Measurements from ENCODE around the gene MIPOL1.
"Not testable (repeated sequence)": the region's sequence is repeated elsewhere in the genome, so short reads cannot be mapped to it uniquely, and the experiment has no call there.

MIPOL1 gene

GRCh38 chr14:37209617-37210016, 11.9 kb downstream of the MIPOL1 start:
- H3K36me3 ChIP-seq (ENCODE audit: insufficient read depth, low read length); H3K4me3 ChIP-seq (ENCODE audit: low read length); H3K27me3 ChIP-seq (ENCODE audit: control insufficient read depth, insufficient read depth, low read length); H3K4me2 ChIP-seq (ENCODE audit: low read length); H3K4me1 ChIP-seq (ENCODE audit: control insufficient read depth, insufficient read depth, low read length); H3K9me3 ChIP-seq (replicated peaks; ENCODE audit: low read length); H3K9ac ChIP-seq (ENCODE audit: low read depth, low read length): not testable (repeated sequence)

GRCh38 chr14:37210448-37210847, 12.7 kb downstream of the MIPOL1 start:
- Histone ChIP-seq H3K27me3 (ENCODE audit: control insufficient read depth, insufficient read depth, low read length) (no peaks in the 10 kb centered on the region), H3K4me3 (ENCODE audit: low read length) (no peak overlapping the region), H3K4me2 (ENCODE audit: low read length) (no peak overlapping the region), H3K36me3 (ENCODE audit: insufficient read depth, low read length) (no peaks in the 10 kb centered on the region), H3K9me3 (replicated peaks; ENCODE audit: low read length) (no peaks in the 10 kb centered on the region), H3K4me1 (ENCODE audit: control insufficient read depth, insufficient read depth, low read length) (no peaks in the 10 kb centered on the region), H3K9ac (ENCODE audit: low read depth, low read length) (no peak overlapping the region)

- Histone ChIP-seq H3K4me2 (ENCODE audit: low read length) (no peak overlapping the region), H3K27me3 (ENCODE audit: control insufficient read depth, insufficient read depth, low read length) (no peaks in the 10 kb centered on the region), H3K9ac (ENCODE audit: low read depth, low read length) (no peak overlapping the region), H3K36me3 (ENCODE audit: insufficient read depth, low read length) (no peaks in the 10 kb centered on the region), H3K9me3 (replicated peaks; ENCODE audit: low read length) (no peaks in the 10 kb centered on the region), H3K4me3 (ENCODE audit: low read length) (no peak overlapping the region), H3K4me1 (ENCODE audit: control insufficient read depth, insufficient read depth, low read length) (no peaks in the 10 kb centered on the region)
Measured at GRCh38 chr14:37213016-37213415, 15.3 kb downstream of the MIPOL1 start.

DNA sequence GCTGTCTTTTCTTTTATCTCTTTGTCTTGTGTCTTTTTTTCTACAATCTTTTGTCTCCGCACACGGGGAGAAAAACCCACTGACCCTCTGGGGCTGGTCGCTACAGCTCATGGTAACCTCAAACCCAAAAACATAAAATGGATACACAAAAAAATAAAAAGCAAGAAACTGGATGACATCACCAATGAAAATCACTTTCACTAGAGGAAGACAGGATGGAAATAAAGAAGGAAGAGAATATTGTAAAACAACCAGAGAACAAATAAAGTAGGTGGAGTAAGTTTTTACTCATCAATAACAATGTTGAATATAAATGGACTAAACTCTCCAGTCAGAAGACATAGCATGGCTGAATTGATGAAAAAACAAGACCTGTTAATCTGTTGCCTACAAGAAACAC, 17.6 kb downstream of the MIPOL1 start:
- no peak overlapping the region for H3K9ac ChIP-seq (ENCODE audit: low read depth, low read length)
- H3K4me2 ChIP-seq (ENCODE audit: low read length): no peak overlapping the region
- H3K4me3 ChIP-seq (ENCODE audit: low read length): no peak overlapping the region
- H3K4me1 ChIP-seq (ENCODE audit: control insufficient read depth, insufficient read depth, low read length): no peaks in the 10 kb centered on the region
- no peaks in the 10 kb centered on the region for H3K36me3 ChIP-seq (ENCODE audit: insufficient read depth, low read length)
- H3K9me3 ChIP-seq (replicated peaks; ENCODE audit: low read length): no peaks in the 10 kb centered on the region
- no peaks in the 10 kb centered on the region for H3K27me3 ChIP-seq (ENCODE audit: control insufficient read depth, insufficient read depth, low read length)

GRCh38 chr14:37221073-37221472, 23.3 kb downstream of the MIPOL1 start:
- Histone ChIP-seq H3K9me3 (replicated peaks; ENCODE audit: low read length) (no peaks in the 10 kb centered on the region), H3K36me3 (ENCODE audit: insufficient read depth, low read length) (no peaks in the 10 kb centered on the region), H3K27me3 (ENCODE audit: control insufficient read depth, insufficient read depth, low read length) (no peaks in the 10 kb centered on the region), H3K4me2 (ENCODE audit: low read length) (no peak overlapping the region), H3K4me1 (ENCODE audit: control insufficient read depth, insufficient read depth, low read length) (no peaks in the 10 kb centered on the region), H3K4me3 (ENCODE audit: low read length) (no peak overlapping the region), H3K9ac (ENCODE audit: low read depth, low read length) (no peak overlapping the region)

DNA sequence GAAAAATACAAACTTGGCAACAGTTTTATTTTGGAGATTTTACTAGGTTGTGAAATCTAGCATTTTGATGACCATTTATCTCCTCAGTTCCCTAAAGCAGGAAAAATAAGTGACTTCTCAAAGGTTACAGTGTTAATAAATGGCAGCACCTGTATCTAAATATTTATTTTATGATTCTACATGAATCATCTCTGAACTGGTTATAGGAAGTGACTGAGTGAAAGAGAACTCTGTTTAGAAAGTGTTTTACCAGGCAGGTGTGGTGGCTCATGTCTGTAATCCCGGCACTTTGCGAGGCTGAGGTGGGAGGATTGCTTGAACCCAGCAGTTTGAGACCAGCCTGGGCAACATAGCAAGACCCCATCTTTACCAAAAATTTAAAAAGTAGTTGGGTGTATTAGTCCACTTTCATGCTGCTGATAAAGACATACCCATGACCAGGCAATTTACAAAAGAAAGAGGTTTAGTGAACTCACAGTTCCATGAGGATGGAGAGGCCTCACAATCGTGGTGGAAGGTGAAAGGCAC, 26.3 kb downstream of the MIPOL1 start:
- Histone ChIP-seq H3K27me3 (ENCODE audit: control insufficient read depth, insufficient read depth, low read length) (no peaks in the 10 kb centered on the region), H3K9me3 (replicated peaks; ENCODE audit: low read length) (no peaks in the 10 kb centered on the region), H3K36me3 (ENCODE audit: insufficient read depth, low read length) (no peaks in the 10 kb centered on the region), H3K4me1 (ENCODE audit: control insufficient read depth, insufficient read depth, low read length) (no peaks in the 10 kb centered on the region), H3K9ac (ENCODE audit: low read depth, low read length) (no peak overlapping the region), H3K4me3 (ENCODE audit: low read length) (no peak overlapping the region), H3K4me2 (ENCODE audit: low read length) (no peak overlapping the region)

DNA sequence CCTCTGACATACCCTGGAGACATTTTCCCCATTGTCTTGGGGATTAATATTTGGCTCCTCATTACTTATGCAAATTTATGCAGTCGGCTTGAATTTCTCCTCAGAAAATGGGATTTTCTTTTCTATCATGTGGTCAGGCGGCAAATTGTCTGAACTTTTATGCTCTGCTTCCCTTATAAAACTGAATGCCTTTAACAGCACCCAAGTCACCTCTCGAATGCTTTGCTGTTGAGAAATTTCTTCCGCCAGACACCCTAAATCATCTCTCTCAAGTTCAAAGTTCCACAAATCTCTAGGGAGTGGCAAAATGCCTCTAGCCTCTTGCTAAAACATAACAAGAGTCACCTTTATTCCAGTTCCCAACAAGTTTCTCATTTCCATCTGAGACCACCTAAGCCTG, 27.9 kb downstream of the MIPOL1 start:
- H3K4me2 ChIP-seq (ENCODE audit: low read length); H3K9me3 ChIP-seq (replicated peaks; ENCODE audit: low read length); H3K4me3 ChIP-seq (ENCODE audit: low read length); H3K27me3 ChIP-seq (ENCODE audit: control insufficient read depth, insufficient read depth, low read length); H3K9ac ChIP-seq (ENCODE audit: low read depth, low read length); H3K4me1 ChIP-seq (ENCODE audit: control insufficient read depth, insufficient read depth, low read length); H3K36me3 ChIP-seq (ENCODE audit: insufficient read depth, low read length): not testable (repeated sequence)

GRCh38 chr14:37230551-37231194, 32.9 kb downstream of the MIPOL1 start:
- Histone ChIP-seq H3K9me3 (replicated peaks; ENCODE audit: low read length) (no peaks in the 10 kb centered on the region), H3K4me3 (ENCODE audit: low read length) (no peak overlapping the region), H3K27me3 (ENCODE audit: control insufficient read depth, insufficient read depth, low read length) (no peaks in the 10 kb centered on the region), H3K9ac (ENCODE audit: low read depth, low read length) (no peak overlapping the region), H3K36me3 (ENCODE audit: insufficient read depth, low read length) (no peaks in the 10 kb centered on the region), H3K4me1 (ENCODE audit: control insufficient read depth, insufficient read depth, low read length) (no peaks in the 10 kb centered on the region), H3K4me2 (ENCODE audit: low read length) (no peak overlapping the region)

DNA sequence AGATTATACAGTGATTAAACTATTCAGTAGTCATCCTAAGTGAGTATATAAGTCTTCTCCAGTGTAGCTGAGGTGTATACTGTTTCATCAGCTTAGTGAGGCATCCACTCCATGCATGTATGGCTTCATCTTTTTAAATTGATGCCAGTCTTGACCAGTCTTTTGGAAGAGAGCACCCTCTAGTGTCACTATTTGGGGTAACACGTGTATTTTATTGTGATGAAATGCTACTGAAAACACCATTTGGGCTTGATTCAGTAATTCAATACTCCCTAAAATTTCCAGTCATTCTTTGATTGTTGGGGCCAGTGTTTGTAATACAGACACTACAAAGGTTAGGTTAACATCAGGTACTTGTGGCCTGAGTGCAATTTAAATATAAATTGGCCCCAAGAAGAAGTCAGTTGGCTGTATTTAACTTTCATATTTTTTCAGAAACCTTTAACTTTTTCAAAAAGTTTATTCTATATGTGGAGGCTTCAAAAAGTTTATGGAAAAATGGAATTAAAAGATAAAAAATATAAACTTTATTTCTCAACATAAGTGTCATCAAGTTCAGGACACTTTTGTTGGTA, 35.3 kb downstream of the MIPOL1 start:
- no peak overlapping the region for H3K4me2 ChIP-seq (ENCODE audit: low read length)
- H3K27me3 ChIP-seq (ENCODE audit: control insufficient read depth, insufficient read depth, low read length): no peaks in the 10 kb centered on the region
- H3K36me3 ChIP-seq (ENCODE audit: insufficient read depth, low read length): no peaks in the 10 kb centered on the region
- H3K9me3 ChIP-seq (replicated peaks; ENCODE audit: low read length): no peaks in the 10 kb centered on the region
- no peak overlapping the region for H3K4me3 ChIP-seq (ENCODE audit: low read length)
- no peaks in the 10 kb centered on the region for H3K4me1 ChIP-seq (ENCODE audit: control insufficient read depth, insufficient read depth, low read length)
- H3K9ac ChIP-seq (ENCODE audit: low read depth, low read length): no peak overlapping the region

GRCh38 chr14:37234222-37234621, 36.5 kb downstream of the MIPOL1 start:
- Histone ChIP-seq H3K4me3 (ENCODE audit: low read length) (no peak overlapping the region), H3K27me3 (ENCODE audit: control insufficient read depth, insufficient read depth, low read length) (no peaks in the 10 kb centered on the region), H3K36me3 (ENCODE audit: insufficient read depth, low read length) (no peaks in the 10 kb centered on the region), H3K9me3 (replicated peaks; ENCODE audit: low read length) (no peaks in the 10 kb centered on the region), H3K9ac (ENCODE audit: low read depth, low read length) (no peak overlapping the region), H3K4me2 (ENCODE audit: low read length) (no peak overlapping the region), H3K4me1 (ENCODE audit: control insufficient read depth, insufficient read depth, low read length) (no peaks in the 10 kb centered on the region)

DNA sequence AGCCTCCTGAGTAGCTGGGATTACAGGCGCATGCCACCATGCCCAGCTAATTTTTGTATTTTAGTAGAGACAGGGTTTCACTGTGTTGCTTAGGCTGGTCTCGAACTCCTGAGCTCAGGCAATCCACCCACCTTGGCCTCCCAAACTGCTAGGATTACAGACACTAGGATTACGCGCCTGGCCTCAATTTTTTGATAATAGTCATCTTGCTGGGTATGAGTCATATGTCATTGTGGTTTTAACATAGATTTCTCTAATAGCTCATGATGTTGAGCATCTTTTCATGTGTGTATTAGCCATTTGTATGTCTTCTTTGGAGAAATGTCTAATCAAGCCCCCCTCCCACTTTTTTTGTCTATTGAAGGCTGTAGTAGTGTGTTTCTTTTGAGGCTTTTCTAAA, 38.3 kb downstream of the MIPOL1 start:
- not testable (repeated sequence) for H3K4me2 ChIP-seq (ENCODE audit: low read length); H3K36me3 ChIP-seq (ENCODE audit: insufficient read depth, low read length); H3K27me3 ChIP-seq (ENCODE audit: control insufficient read depth, insufficient read depth, low read length); H3K4me1 ChIP-seq (ENCODE audit: control insufficient read depth, insufficient read depth, low read length); H3K9ac ChIP-seq (ENCODE audit: low read depth, low read length); H3K9me3 ChIP-seq (replicated peaks; ENCODE audit: low read length); H3K4me3 ChIP-seq (ENCODE audit: low read length)

GRCh38 chr14:37237094-37237493, 39.4 kb downstream of the MIPOL1 start:
- no peaks in the 10 kb centered on the region for H3K36me3 ChIP-seq (ENCODE audit: insufficient read depth, low read length)
- no peaks in the 10 kb centered on the region for H3K9me3 ChIP-seq (replicated peaks; ENCODE audit: low read length)
- no peaks in the 10 kb centered on the region for H3K27me3 ChIP-seq (ENCODE audit: control insufficient read depth, insufficient read depth, low read length)
- no peak overlapping the region for H3K9ac ChIP-seq (ENCODE audit: low read depth, low read length)
- H3K4me2 ChIP-seq (ENCODE audit: low read length): no peak overlapping the region
- H3K4me3 ChIP-seq (ENCODE audit: low read length): no peak overlapping the region
- no peaks in the 10 kb centered on the region for H3K4me1 ChIP-seq (ENCODE audit: control insufficient read depth, insufficient read depth, low read length)

Data from skeletal muscle satellite cell (primary cell).